ENCODE results near the gene NUP62.
"Not testable (repeated sequence)": the region's sequence is repeated elsewhere in the genome, so short reads cannot be mapped to it uniquely, and the experiment has no call there.

The NUP62 gene

GRCh38 chr19:49956115-49956495 is 26.8 kb upstream of the NUP62 start:
- Mint-ChIP-seq H3K36me3 (no peaks in the 10 kb centered on the region), H3K27ac (no peak overlapping the region), H3K9me3 (no peaks in the 10 kb centered on the region), H3K4me1 (peaks cover 23% of the 10 kb centered on the region), H3K27me3 (peaks cover 44% of the 10 kb centered on the region), H3K4me3 (no peak overlapping the region)
- ATAC-seq, result no peak

- H3K27me3 Mint-ChIP-seq, result peaks cover 56% of the 10 kb centered on the region
- H3K4me3 Mint-ChIP-seq, result no peak overlapping the region
- no peaks in the 10 kb centered on the region for H3K36me3 Mint-ChIP-seq
- no peak overlapping the region for H3K27ac Mint-ChIP-seq
- H3K4me1 Mint-ChIP-seq, result peaks cover 24% of the 10 kb centered on the region
- no peak for ATAC-seq
- H3K9me3 Mint-ChIP-seq, result no peaks in the 10 kb centered on the region
These were observed 25.6 kb upstream of the NUP62 start for GRCh38 chr19:49954933-49955332.

- H3K36me3 Mint-ChIP-seq, result no peaks in the 10 kb centered on the region
- peaks cover 63% of the 10 kb centered on the region for H3K27me3 Mint-ChIP-seq
- H3K4me1 Mint-ChIP-seq, result peaks cover 24% of the 10 kb centered on the region
- H3K27ac Mint-ChIP-seq, result no peak overlapping the region
- ATAC-seq, result no peak
- no peak overlapping the region for H3K4me3 Mint-ChIP-seq
- no peaks in the 10 kb centered on the region for H3K9me3 Mint-ChIP-seq
These were observed 25.0 kb upstream of the NUP62 start for GRCh38 chr19:49954092-49954829.

- Mint-ChIP-seq H3K27me3 (peaks cover 69% of the 10 kb centered on the region), H3K36me3 (no peaks in the 10 kb centered on the region), H3K9me3 (no peaks in the 10 kb centered on the region), H3K27ac (no peak overlapping the region), H3K4me1 (peaks cover 24% of the 10 kb centered on the region), H3K4me3 (no peak overlapping the region)
- no peak for ATAC-seq
These were observed 24.1 kb upstream of the NUP62 start for GRCh38 chr19:49953416-49953815.

- Mint-ChIP-seq H3K4me3 (no peak overlapping the region), H3K4me1 (peaks cover 24% of the 10 kb centered on the region), H3K36me3 (no peaks in the 10 kb centered on the region), H3K9me3 (no peaks in the 10 kb centered on the region), H3K27me3 (peaks cover 69% of the 10 kb centered on the region), H3K27ac (no peak overlapping the region)
- no peak for ATAC-seq
These were observed 23.6 kb upstream of the NUP62 start for GRCh38 chr19:49952906-49953305.

GRCh38 chr19:49952479-49952836 is 23.2 kb upstream of the NUP62 start:
- H3K27ac Mint-ChIP-seq, result no peak overlapping the region
- H3K36me3 Mint-ChIP-seq, result no peaks in the 10 kb centered on the region
- H3K4me1 Mint-ChIP-seq, result peaks cover 24% of the 10 kb centered on the region
- no peak for ATAC-seq
- peaks cover 70% of the 10 kb centered on the region for H3K27me3 Mint-ChIP-seq
- H3K9me3 Mint-ChIP-seq, result no peaks in the 10 kb centered on the region
- H3K4me3 Mint-ChIP-seq, result no peak overlapping the region

- H3K4me1 Mint-ChIP-seq, result peaks cover 24% of the 10 kb centered on the region
- no peak for ATAC-seq
- peaks cover 71% of the 10 kb centered on the region for H3K27me3 Mint-ChIP-seq
- no peaks in the 10 kb centered on the region for H3K9me3 Mint-ChIP-seq
- H3K36me3 Mint-ChIP-seq, result no peaks in the 10 kb centered on the region
- H3K4me3 Mint-ChIP-seq, result no peak overlapping the region
- no peak overlapping the region for H3K27ac Mint-ChIP-seq
These were observed 22.6 kb upstream of the NUP62 start for GRCh38 chr19:49951806-49952478.

GRCh38 chr19:49950956-49951526 is 21.7 kb upstream of the NUP62 start:
- no peak overlapping the region for H3K4me3 Mint-ChIP-seq
- no peak for ATAC-seq
- H3K27me3 Mint-ChIP-seq, result peaks cover 80% of the 10 kb centered on the region
- no peaks in the 10 kb centered on the region for H3K9me3 Mint-ChIP-seq
- no peaks in the 10 kb centered on the region for H3K36me3 Mint-ChIP-seq
- no peak overlapping the region for H3K27ac Mint-ChIP-seq
- H3K4me1 Mint-ChIP-seq, result peaks cover 24% of the 10 kb centered on the region

- ATAC-seq, result no peak
- Mint-ChIP-seq H3K4me1 (peaks cover 24% of the 10 kb centered on the region), H3K27ac (no peak overlapping the region), H3K27me3 (peaks cover 79% of the 10 kb centered on the region), H3K36me3 (no peaks in the 10 kb centered on the region), H3K4me3 (no peak overlapping the region), H3K9me3 (no peaks in the 10 kb centered on the region)
These were observed 21.3 kb upstream of the NUP62 start for GRCh38 chr19:49950590-49950948.

- peaks cover 73% of the 10 kb centered on the region for H3K27me3 Mint-ChIP-seq
- H3K9me3 Mint-ChIP-seq, result no peaks in the 10 kb centered on the region
- no peaks in the 10 kb centered on the region for H3K36me3 Mint-ChIP-seq
- no peak overlapping the region for H3K27ac Mint-ChIP-seq
- peaks cover 30% of the 10 kb centered on the region for H3K4me1 Mint-ChIP-seq
- no peak overlapping the region for H3K4me3 Mint-ChIP-seq
- ATAC-seq, result no peak
These were observed 20.7 kb upstream of the NUP62 start for GRCh38 chr19:49949742-49950589.

- peaks cover 65% of the 10 kb centered on the region for H3K27me3 Mint-ChIP-seq
- ATAC-seq, result no peak
- no peaks in the 10 kb centered on the region for H3K36me3 Mint-ChIP-seq
- no peak overlapping the region for H3K27ac Mint-ChIP-seq
- peaks cover 23% of the 10 kb centered on the region for H3K4me1 Mint-ChIP-seq
- H3K9me3 Mint-ChIP-seq, result peaks cover 3% of the 10 kb centered on the region
- H3K4me3 Mint-ChIP-seq, result no peak overlapping the region
These were observed 17.1 kb upstream of the NUP62 start for GRCh38 chr19:49946415-49946814.

- not testable (repeated sequence) for H3K4me3 Mint-ChIP-seq, H3K27ac Mint-ChIP-seq, H3K9me3 Mint-ChIP-seq, H3K36me3 Mint-ChIP-seq
- Mint-ChIP-seq H3K27me3 (peaks cover 58% of the 10 kb centered on the region), H3K4me1 (peaks cover 18% of the 10 kb centered on the region)
- ATAC-seq, result peak; percentile 86
These were observed 15.3 kb upstream of the NUP62 start for GRCh38 chr19:49944567-49944966.

GRCh38 chr19:49940482-49940791 is 11.1 kb upstream of the NUP62 start:
- ATAC-seq, result no peak
- H3K27me3 Mint-ChIP-seq, result peaks cover 27% of the 10 kb centered on the region
- peaks cover 3% of the 10 kb centered on the region for H3K9me3 Mint-ChIP-seq
- H3K4me1 Mint-ChIP-seq, result peaks cover 28% of the 10 kb centered on the region
- H3K36me3 Mint-ChIP-seq, result no peaks in the 10 kb centered on the region
- H3K4me3 Mint-ChIP-seq, result no peak overlapping the region
- H3K27ac Mint-ChIP-seq, result no peak overlapping the region

GRCh38 chr19:49939721-49940481 is 10.6 kb upstream of the NUP62 start:
- Mint-ChIP-seq H3K4me1 (peaks cover 22% of the 10 kb centered on the region), H3K4me3 (no peak overlapping the region), H3K9me3 (peaks cover 3% of the 10 kb centered on the region), H3K27ac (no peak overlapping the region), H3K27me3 (peaks cover 27% of the 10 kb centered on the region), H3K36me3 (no peaks in the 10 kb centered on the region)
- ATAC-seq, result no peak

- H3K9me3 Mint-ChIP-seq, result no peaks in the 10 kb centered on the region
- H3K27ac Mint-ChIP-seq, result no peak overlapping the region
- ATAC-seq, result no peak
- peaks cover 15% of the 10 kb centered on the region for H3K4me1 Mint-ChIP-seq
- H3K36me3 Mint-ChIP-seq, result peaks cover 2% of the 10 kb centered on the region
- H3K27me3 Mint-ChIP-seq, result peaks cover 24% of the 10 kb centered on the region
- H3K4me3 Mint-ChIP-seq, result no peak overlapping the region
These were observed 9.4 kb upstream of the NUP62 start for GRCh38 chr19:49938662-49939061.

Data from stimulated activated memory B cell treated with anti-CD40 and anti-IgM and Interleukin-4, amounts not matched to agents 10 μg/mL and 1 μg/mL and 100 μg/mL, for 72 hours (primary cell).